DMS153 (cell line): ENCODE results near the gene SULT6B1.
"Not testable (repeated sequence)": the region's sequence is repeated elsewhere in the genome, so short reads cannot be mapped to it uniquely, and the experiment has no call there.

Source experiments
- DNase-seq: peaks from one replicate; lab custom pipeline; 2025; lab: John Stamatoyannopoulos, UW

The SULT6B1 gene, protein sequence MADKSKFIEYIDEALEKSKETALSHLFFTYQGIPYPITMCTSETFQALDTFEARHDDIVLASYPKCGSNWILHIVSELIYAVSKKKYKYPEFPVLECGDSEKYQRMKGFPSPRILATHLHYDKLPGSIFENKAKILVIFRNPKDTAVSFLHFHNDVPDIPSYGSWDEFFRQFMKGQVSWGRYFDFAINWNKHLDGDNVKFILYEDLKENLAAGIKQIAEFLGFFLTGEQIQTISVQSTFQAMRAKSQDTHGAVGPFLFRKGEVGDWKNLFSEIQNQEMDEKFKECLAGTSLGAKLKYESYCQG

DNA sequence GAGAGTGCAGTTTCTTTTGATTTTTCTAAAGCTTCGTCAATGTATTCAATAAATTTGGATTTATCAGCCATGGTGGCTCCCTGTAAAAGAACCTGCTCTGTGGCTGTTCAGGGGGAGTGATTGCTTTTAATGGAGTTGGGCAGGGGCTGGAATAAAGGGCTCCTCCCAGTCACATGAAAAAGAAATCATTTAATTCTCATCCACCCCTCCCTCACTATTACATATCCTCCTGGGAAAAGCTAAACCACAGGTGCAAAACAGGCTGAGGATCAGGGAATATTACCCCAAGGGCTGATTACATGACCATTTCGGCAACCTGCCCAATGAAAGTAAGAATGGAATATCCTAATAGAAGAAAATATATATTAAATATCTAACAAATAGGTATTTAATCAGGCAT is at the start of gene SULT6B1:
Gene SULT6B1 (minus strand): TSS at position 101 of the 400 bp plus-strand sequence. CDS start 30 bp downstream, at position 71.
- no peak for DNase-seq

DNA sequence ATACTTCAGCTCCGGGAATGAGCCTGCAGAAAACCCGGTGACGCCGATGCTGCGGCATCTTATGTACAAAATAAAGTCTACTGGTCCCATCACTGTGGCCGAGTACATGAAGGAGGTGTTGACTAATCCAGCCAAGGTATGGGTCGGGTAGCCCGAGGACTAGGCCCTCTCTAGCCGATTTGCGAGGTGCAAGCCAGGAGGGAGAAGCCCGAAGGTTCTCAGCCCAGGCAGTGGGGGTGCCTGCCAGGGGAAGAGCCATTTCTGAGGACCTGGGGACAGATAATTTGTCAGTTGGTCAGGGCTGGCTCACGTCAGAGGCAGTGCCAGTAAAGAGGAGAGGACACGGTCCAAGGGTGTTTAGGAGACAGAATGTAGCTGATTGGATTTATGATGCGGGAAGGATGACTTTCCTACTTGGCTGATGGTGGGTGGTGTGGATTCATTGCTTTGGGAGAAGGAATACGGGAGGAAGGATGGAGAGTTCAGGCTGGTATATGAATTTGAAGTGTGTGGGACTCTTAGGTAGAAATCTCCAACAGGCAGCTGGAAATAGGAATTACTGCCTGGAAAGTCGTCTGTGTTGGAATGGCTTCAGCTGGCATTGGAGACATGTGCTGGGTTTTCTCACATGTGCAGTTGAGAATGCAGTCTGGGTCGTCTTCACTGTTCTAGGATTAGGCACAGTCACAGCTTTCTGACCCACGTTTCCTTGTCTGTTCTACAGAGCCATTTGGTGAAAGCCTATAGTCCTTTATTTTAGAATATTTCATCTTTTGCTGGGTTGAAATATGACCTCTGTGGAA is 43.9 kb upstream of the SULT6B1 start:
- no peak for DNase-seq

DNA sequence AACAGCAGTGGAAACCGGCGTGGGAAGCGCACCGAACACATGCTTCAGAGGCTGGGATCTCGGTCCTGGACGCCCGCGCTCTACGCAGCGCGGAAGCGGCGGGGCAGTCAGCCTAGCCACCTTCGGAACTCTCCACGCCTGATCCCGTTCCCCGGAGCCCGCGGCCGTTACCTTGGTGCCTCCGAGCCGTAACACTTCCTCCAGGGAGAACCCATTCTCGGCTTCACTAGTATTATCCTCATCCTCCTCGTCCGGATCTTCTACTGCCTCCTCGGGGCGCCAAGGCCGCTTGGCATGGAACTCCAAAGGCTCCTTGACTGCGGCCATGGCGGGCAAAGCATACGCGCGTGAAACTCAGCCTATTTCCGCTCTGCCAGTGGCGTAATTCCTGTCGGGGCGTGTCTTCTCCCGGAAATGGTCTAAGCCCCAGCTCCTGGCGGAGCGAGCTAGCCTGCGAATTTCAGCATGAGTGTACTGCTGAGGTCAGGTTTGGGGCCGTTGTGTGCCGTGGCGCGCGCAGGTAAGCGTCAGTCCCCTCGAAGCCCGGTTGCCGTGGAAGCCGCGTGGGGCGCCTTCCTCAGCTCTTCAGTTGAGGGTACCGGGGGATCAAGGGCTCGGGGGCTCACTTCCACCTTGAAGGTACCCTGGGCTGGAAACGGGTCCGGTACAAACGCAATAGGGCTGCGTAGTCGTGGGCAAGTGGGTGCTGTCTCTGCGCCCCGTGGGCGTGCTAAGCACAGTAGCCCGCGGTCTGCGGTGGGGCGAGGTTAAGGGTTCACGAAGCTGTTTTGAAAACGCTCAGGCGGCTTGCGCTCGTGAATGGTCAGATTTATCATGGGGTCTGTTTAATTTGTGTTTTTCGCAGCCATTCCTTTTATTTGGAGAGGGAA is 43.0 kb upstream of the SULT6B1 start, which contains the start of the genes CEBPZ and NDUFAF7:
Gene CEBPZ (minus strand): TSS at position 356 of the 890 bp plus-strand sequence. CDS start 29 bp downstream, at position 327.
Gene NDUFAF7 (plus strand): TSS at position 418 of the 890 bp plus-strand sequence. CDS start 48 bp downstream, at position 466.
- peak; percentile 80 for DNase-seq

DNA sequence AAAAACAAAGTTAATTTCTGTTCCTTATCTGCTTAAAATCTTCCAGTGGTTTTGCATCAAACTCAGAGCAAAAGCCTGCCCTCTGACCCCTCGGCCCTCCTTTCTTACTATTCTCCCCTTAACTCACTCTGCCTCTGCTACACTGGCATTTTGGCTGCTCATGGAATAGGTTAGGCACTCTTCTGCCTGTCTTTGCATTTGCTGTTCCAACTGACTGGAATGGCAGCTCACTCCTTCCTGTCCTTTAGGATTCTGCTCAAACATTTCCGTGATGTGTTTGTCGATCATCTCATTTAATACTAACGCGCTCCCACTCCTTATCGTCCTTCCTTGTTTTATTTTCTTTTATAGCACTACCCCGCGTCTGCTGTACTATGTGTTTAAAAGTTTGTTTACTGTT is 42.1 kb upstream of the SULT6B1 start:
- DNase-seq, result no peak

DNA sequence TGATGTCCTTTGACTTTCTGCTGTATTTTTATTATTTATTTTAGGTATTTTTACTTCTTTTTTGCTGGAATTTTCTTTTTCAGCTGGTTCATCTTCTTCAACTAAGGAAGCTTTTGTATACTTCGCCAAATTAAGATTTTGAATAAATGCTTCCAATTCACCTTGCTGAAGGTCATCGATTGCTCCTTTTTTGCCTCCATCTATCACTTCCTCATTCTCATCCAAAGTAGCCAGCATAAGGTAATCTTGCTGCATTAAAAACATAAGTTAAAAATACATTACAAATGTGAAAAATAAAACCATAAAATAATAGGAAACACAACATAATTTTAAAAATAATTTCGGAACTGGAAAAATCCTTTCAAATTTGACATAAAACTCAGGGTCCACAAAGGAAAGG is 40.3 kb upstream of the SULT6B1 start:
- no peak for DNase-seq

DNA sequence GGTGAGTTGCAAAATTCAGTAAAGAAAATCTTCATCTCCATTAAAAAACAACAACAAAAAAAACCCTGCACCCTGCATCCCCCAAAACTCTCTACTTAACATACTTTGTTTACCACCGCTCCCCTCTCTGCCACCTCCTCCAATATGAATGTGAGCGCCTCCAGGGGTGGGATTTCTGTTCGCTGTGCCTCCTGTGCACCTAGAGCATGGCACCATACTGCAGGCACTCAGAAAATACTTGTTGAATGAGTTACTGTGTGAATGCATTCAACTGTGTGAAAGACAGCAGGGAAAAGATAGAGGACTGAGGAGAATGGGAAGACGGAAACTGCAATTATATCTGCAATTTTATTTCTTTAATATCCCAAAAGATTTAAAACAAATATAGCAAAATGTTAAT is 38.4 kb upstream of the SULT6B1 start:
- DNase-seq, result no peak

DNA sequence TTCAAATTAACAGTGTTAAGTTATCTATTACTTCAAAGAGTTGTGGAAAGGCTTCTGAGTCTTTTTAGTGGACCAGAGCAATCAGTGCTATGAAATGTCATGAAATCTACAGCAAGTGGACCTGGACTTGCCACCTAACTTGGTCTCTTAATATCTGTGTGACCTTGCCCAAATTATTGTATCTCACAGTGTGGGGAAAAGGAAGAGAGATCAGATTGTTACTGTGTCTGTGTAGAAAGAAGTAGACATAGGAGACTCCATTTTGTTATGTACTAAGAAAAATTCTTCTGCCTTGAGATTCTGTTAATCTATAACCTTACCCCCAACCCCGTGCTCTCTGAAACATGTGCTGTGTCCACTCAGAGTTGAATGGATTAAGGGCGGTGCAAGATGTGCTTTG is 36.7 kb upstream of the SULT6B1 start:
- DNase-seq, result not testable (repeated sequence)

DNA sequence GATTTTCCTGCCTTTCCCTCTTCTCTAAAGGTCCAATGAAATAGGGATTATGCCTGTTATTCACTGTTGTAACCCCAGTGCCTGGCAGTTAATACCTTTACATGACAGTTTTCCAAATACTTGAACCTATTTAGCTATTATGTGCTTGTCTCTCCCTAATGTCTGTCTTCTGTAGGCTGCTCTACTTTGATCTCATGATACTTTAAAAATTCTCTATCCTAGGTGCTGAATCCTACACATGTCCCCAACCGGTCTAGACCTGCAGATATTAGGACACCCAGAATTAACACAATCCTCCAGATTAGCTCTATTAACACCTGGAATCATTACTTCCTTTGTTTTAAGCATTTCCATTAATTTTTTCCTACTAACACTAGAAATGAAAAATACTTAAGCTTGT is 35.6 kb upstream of the SULT6B1 start:
- DNase-seq, result no peak

DNA sequence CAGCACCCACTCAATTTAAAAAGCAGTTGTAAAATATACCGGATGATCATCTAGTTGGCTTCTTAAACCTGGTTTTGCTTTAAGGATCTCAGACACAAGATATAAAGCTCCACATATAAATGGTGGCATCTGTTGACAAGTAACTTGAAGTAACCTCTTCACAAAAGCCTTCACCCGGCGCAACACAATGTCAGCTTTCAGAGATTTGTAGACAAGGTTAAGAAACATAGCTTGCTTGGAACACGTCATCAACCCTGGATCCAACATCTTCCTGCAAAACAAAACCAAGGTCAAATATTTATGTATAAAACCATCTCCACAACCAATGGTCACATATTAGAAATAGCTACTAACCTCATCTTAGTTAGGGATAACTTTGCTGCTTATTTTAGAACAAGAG is 34.7 kb upstream of the SULT6B1 start:
- no peak for DNase-seq

DNA sequence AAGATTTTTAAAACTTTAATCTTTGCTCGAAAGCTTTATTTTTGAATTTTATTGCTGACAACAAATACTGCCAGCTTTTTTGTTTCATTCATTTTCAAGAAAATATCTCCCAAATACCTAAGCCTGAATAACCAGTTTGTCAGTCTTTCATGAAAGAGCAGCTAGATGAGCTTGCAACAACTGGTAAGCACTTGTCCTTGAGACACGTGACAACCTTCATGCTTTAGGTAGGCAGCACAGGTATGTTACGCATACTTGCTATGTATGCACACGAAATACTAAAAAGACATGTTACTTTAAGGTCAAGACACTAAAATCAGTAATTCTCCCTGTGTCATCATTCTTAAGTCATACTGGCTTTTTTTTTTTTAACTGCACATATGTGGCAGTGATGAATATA is 30.6 kb upstream of the SULT6B1 start:
- DNase-seq, result no peak

DNA sequence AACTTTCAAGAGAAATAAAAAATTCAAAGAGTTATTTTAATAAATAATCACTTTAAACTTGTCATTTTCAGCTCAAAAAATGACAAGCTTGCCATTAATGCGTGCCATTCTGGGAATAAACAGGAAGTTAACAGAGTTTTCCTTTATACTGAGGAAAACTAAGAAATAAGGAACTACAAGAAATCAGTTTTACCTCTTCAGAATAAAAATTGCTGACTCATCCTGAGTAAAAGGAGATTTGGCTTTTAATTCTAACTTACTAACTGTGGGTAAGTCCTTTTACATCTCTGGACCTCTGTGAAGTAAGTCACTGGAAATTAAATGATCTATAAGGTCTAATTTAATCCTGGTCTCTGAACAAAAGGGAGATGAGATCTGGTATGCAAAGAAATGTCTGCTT is 26.8 kb upstream of the SULT6B1 start:
- DNase-seq, result no peak

DNA sequence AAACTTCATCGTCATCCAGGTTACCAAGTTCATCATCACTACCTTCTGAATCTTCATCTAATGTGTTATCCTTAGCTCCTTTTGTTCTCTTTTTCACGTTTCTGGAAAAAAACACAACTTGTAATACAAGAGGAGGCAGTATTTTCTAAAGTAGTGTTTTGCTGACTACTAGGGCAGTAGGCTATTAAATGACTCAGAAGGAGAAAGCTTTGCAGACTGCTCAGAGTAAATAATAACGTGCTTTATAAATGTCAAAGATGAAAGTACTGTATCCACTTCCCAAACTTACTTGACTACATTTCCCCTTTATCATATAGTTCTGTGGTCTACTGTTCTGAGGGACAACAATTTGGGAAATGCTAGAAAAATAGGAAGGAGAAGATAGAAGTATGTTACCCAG is 23.5 kb upstream of the SULT6B1 start:
- no peak for DNase-seq

DNA sequence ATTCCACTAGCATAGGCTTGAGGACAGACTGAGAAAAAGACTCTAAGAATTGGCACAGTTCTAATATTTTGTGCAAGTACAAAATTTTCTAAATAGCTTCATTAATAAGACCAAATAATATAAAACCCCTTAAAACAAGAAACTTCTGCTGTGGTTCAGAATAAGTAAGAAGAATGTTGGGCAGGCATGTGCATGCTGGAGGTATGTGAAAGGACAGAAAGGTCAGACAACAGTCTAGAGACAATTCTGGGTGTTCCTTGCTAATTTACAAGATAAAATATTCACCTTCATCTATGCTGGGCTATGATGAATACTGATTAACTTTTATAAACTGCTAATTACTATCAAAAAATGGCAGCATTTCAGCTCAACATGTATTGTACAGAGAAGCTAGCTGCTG is 22.7 kb upstream of the SULT6B1 start:
- DNase-seq, result no peak

DNA sequence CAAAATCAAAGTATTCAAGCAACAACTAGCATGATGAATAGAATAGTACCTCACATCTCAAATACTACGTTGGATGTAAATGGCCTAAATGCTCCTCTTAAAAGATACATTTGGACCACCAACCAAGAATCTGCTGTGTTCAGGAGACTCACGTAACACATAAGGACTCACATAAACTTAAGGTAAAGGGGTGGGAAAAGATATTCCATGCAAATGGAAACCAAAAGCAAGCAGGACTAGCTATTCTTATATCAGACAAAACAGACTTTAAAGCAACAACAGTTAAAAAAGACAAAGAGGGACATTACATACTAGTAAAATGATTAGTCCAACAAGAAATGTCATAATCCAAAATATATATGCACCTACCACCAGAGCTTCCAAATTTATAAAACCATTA is 18.3 kb upstream of the SULT6B1 start:
- DNase-seq, result not testable (repeated sequence)

DNA sequence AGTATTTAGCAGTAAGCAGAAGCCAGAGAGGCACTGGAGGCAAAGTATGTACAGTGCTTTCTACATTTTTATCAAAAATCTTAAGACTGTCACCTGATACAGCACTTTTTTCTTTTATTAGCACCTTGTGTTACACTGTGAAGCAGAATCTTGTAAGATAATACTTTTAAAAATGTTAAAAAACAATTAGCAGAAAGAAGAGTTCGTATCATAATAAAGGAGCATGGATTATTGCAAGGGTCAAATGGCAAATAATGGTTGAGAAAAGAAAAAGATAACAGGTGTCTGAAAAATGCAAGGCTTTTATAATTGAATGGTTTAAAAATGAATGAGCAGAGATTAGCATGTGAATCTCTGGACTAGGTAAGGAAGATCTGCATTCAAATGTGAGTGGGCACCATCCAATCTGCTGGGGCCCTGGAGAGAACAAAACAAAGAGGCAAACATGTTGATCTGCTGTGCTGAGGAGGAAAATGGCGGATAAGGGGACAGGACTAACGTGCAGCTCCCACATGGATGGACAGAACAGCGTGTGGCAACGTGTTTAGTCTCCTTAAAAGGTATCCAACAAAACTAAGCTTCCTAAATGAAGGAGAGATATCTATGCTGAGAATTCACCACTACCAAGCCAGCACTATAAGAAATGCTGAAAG is 17.3 kb upstream of the SULT6B1 start:
- DNase-seq, result no peak

DNA sequence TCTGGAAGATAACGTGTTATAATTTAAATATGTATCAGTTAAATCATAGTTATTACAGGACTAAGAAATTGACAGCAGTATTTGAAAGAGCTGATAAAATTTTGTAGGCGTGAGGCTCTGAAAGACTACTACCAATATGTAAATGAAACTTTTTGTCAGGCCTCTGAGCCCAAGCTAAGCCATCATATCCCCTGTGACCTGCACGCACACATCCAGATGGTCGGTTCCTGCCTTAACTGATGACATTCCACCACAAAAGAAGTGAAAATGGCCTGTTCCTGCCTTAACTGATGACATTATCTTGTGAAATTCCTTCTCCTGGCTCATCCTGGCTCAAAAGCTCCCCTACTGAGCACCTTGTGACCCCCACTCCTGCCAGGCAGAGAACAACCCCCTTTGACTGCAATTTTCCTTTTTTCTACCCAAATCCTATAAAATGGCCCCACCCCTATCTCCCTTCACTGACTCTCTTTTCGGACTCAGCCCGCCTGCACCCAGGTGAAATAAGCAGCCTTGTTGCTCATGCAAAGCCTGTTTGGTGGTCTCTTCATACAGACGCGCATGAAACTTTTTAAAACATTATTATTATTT is 16.7 kb upstream of the SULT6B1 start:
- DNase-seq, result not testable (repeated sequence)

DNA sequence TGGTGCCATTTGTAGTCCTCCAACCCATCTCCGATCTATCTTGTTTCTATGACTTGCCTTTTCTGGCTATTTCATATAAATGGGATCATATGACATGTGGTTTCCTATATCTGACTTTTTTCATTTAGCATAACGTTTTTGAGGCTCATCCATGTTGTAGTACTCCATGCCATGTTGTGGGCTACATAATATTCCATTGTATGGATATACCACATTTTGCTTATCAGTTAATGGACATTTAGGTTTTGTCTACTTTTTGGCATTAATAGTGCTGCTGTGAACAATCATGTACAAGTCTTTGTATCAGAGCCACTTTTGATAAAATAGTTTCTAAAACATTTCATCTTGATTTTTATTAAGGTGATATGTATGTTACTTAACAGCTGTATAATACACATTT is 15.2 kb upstream of the SULT6B1 start:
- DNase-seq, result no peak

DNA sequence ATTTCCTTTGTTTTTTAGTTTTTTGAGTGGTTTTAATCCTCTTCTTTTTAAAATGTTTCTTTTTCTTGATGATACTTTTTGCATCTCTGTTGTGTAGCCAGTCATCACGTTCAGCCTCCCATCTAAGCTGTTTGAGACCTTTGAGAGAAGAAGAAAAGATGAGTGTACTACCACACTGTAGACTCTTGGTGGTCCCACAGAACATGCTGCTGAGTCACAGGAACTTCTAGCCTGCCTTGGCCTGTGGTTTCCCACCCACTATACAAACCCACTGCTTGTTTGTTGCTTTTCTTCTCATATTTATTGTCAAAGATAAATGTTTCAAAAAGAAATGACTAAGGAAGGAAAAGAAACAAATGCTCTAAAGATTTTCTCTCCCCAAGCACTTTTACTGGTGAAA is 13.3 kb upstream of the SULT6B1 start:
- no peak for DNase-seq

DNA sequence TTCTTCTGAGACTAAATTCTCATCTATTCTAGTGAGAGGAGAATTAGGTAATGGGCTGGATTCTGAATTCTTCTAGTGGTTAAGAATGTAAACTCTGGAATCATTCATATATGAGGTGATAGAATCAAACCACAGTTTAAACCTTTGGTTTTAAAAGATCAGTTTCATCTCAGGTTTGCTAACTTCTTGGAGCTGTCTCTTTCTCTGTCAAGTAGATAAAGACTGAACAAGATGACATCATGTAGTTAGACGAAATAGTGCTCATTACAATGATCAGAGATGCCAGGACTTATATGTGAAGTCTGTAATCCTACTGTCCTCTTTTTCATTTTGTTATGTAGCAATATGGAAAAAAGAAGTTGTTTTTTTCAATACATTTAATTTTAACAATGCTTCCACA is 12.7 kb upstream of the SULT6B1 start:
- no peak for DNase-seq

DNA sequence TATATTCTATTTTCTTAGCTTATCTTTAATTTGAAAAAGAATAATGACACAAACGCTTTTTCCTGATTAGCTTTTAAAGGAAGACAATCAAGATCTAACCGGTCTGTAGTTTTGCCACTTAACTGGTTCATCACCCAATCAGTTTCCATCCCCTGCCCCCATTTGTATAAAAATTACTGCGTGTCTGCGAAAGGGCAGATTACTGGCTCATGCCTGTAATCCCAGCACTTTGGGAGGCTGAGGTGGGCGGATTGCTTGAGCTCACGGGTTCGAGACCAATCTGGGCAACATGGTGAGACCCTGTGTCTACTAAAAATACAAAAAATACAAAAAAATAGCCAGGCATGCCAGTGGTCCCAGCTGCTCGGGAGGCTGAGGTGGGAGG is 10.2 kb upstream of the SULT6B1 start:
- no peak for DNase-seq
